DOHH2 (cell line): Measurements from ENCODE around the gene HES2.
A peak's percentile ranks its signal among the peaks of the same experiment; 100 is the strongest.

ENCODE experiments used
- H3F3A ChIP-seq: fragments of 200-600 bp; sonication (generic), shearing (Covaris generic); 2 replicates; pipeline ENCODE4 v1.6.0; 2016; ENCODE audit warnings: antibody characterized with exemption, mild to moderate bottlenecking; ENCODE audit not compliant: control insufficient read depth, insufficient read depth
- H3K27ac ChIP-seq: fragments of 200-600 bp; sonication (generic); 2 replicates; pipeline ENCODE4 v1.5.1; 2014; ENCODE audit warnings: low read depth, mild to moderate bottlenecking, low read length, moderate library complexity
- H3K27me3 ChIP-seq: fragments of 200-600 bp; sonication (generic); 2 replicates; pipeline ENCODE4 v1.6.1; 2014; ENCODE audit warnings: mild to moderate bottlenecking, low read length, mixed read lengths; ENCODE audit not compliant: control insufficient read depth
- H3K36me3 ChIP-seq: fragments of 200-600 bp; sonication (generic); 2 replicates; pipeline ENCODE4 v1.6.1; 2014; ENCODE audit warnings: mild to moderate bottlenecking, low read length, moderate library complexity, mixed read lengths; ENCODE audit not compliant: control insufficient read depth
- H3K4me1 ChIP-seq: fragments of 200-600 bp; sonication (generic); 2 replicates; pipeline ENCODE4 v1.6.1; 2014; ENCODE audit warnings: mild to moderate bottlenecking, low read length, mixed read lengths; ENCODE audit not compliant: control insufficient read depth
- H3K4me2 ChIP-seq: fragments of 200-600 bp; sonication (generic); 2 replicates; pipeline ENCODE4 v1.6.0; 2014; ENCODE audit warnings: mild to moderate bottlenecking, low read length, moderate library complexity
- H3K4me3 ChIP-seq: fragments of 200-600 bp; sonication (generic); 2 replicates; pipeline ENCODE4 v1.5.1; 2014; ENCODE audit warnings: mild to moderate bottlenecking, low read length, mixed read lengths
- H3K79me2 ChIP-seq: fragments of 200-600 bp; sonication (generic); 2 replicates; pipeline ENCODE4 v1.6.1; 2014; ENCODE audit warnings: mild to moderate bottlenecking, low read length, mixed read lengths; ENCODE audit not compliant: control insufficient read depth
- H3K9me2 ChIP-seq: fragments of 200-600 bp; sonication (generic); replicated peaks from 2 replicates; pipeline ENCODE4 v1.6.1; 2014; ENCODE audit warnings: mild to moderate bottlenecking, low read length, mixed read lengths; ENCODE audit not compliant: control insufficient read depth
- H3K9me3 ChIP-seq: fragments of 200-600 bp; sonication (generic); 2 replicates; pipeline ENCODE4 v1.6.1; 2014; ENCODE audit warnings: antibody characterized with exemption, low read length, mixed read lengths; ENCODE audit not compliant: control insufficient read depth, insufficient read depth
- H4K20me1 ChIP-seq: fragments of 200-600 bp; sonication (generic); 2 replicates; pipeline ENCODE4 v1.6.0; 2014; ENCODE audit warnings: low read depth, mild to moderate bottlenecking, antibody characterized with exemption, low read length, moderate library complexity; ENCODE audit not compliant: control insufficient read depth, insufficient read depth
- EZH2phosphoT487 ChIP-seq: fragments of 200-600 bp; sonication (generic); IDR thresholded peaks from 2 replicates; pipeline ENCODE4 v1.6.1; 2017; ENCODE audit warnings: borderline replicate concordance, mild to moderate bottlenecking, antibody characterized with exemption, low read length, moderate library complexity, mixed read lengths
- TF ChIP-seq, protein P1 (sequence below): fragments of 200-600 bp; sonication (generic); IDR thresholded peaks from one replicate; pipeline ENCODE4 v1.5.1; 2014; ENCODE audit warnings: antibody characterized with exemption, mild to moderate bottlenecking, low read depth, low read length; ENCODE audit not compliant: poor library complexity, severe bottlenecking

The HES2 gene

DNA sequence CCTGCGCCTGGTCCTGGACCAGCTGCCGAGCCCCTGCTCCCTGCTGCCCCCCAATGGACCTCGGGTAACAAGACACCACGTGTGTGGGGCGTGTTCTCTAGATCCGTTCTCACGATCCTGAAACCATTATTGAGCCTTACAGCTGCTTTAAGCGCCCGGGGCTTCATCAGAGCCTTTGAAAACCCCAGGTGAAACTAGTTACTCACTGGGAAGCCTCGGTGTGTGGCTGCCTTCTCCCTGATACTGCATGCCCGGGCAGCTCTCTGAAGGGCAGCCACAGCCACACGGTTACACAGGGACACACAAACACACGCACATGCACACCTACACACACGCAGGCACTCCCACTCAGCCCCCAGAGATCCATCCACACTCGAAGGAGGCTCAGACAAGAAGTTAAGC, 5.3 kb downstream of the HES2 start:
- Histone ChIP-seq H3K79me2 (no peaks in the 10 kb centered on the region), H4K20me1 (no peaks in the 10 kb centered on the region), H3K9me3 (no peaks in the 10 kb centered on the region), H3K27me3 (peaks cover 17% of the 10 kb centered on the region), H3K4me1 (no peaks in the 10 kb centered on the region), H3K4me2 (no peak overlapping the region), H3K27ac (no peak overlapping the region), H3K36me3 (no peaks in the 10 kb centered on the region), H3K4me3 (no peak overlapping the region), H3K9me2 (no peaks in the 10 kb centered on the region), H3F3A (no peaks in the 10 kb centered on the region)
- TF ChIP-seq, protein P1, sequence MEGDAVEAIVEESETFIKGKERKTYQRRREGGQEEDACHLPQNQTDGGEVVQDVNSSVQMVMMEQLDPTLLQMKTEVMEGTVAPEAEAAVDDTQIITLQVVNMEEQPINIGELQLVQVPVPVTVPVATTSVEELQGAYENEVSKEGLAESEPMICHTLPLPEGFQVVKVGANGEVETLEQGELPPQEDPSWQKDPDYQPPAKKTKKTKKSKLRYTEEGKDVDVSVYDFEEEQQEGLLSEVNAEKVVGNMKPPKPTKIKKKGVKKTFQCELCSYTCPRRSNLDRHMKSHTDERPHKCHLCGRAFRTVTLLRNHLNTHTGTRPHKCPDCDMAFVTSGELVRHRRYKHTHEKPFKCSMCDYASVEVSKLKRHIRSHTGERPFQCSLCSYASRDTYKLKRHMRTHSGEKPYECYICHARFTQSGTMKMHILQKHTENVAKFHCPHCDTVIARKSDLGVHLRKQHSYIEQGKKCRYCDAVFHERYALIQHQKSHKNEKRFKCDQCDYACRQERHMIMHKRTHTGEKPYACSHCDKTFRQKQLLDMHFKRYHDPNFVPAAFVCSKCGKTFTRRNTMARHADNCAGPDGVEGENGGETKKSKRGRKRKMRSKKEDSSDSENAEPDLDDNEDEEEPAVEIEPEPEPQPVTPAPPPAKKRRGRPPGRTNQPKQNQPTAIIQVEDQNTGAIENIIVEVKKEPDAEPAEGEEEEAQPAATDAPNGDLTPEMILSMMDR, result peak; percentile 76
- no peak for TF ChIP-seq EZH2phosphoT487

DNA sequence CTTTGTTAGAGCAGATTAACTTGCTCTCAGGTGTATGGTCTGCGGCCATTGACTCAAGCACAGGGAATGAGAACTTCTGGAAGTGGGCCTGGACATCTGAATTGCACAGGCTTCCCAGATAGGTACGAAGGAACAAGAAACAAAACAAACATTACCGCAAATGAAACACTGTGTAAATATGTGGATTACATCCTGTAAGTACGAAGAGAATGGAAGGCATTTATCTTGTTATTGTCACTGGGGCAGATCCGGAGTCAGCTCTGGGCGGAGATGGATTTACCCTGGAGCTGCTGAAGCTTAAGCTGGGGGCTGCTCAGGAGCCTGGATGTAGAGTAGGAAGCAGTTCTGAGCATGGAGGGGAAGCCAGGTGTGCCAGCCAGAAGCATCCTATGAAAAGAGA, 6.8 kb downstream of the HES2 start:
- H3K27me3 ChIP-seq, result peaks cover 18% of the 10 kb centered on the region
- no peaks in the 10 kb centered on the region for H3K4me1 ChIP-seq
- H3K4me2 ChIP-seq, result no peak overlapping the region
- no peaks in the 10 kb centered on the region for H3K36me3 ChIP-seq
- no peaks in the 10 kb centered on the region for H3K79me2 ChIP-seq
- H3F3A ChIP-seq, result no peaks in the 10 kb centered on the region
- no peaks in the 10 kb centered on the region for H3K9me2 ChIP-seq
- H3K4me3 ChIP-seq, result no peak overlapping the region
- no peak for TF ChIP-seq EZH2phosphoT487
- TF ChIP-seq, protein P1, result no peak
- H3K9me3 ChIP-seq, result no peaks in the 10 kb centered on the region
- no peak overlapping the region for H3K27ac ChIP-seq
- no peaks in the 10 kb centered on the region for H4K20me1 ChIP-seq

DNA sequence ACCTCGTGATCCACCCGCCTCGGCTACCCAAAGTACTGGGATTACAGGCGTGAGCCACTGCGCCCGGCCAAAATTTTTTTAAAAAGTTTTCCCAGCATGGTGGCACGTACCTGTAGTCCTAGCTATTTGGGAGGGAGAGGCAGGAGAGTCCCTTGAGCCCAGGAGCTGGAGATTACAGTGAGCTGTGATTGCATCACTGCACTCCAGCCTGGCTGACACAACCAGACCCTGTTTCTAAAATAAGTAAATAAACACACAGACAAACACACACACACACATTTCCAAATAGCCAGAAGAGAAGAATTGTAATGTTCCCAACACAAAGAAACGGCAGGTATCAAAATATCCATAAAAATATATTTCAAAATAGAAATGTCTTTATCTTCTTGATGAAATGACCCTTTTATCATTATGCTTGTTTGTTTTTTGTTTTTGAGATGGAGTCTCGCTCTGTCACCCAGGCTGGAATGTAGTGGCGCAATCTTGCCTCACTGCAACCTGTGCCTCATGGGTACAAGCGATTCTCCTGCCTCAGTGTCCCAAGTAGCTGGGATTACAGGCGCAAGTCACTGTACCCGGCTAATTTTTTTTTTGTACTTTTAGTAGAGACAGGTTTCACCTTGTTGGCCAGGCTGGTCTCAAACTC, 9.3 kb downstream of the HES2 start:
- Histone ChIP-seq H3K9me3 (no peaks in the 10 kb centered on the region), H3K36me3 (no peaks in the 10 kb centered on the region), H3F3A (no peaks in the 10 kb centered on the region), H3K4me3 (no peak overlapping the region), H3K27ac (no peak overlapping the region), H3K4me1 (no peaks in the 10 kb centered on the region), H3K27me3 (peaks cover 21% of the 10 kb centered on the region), H3K9me2 (no peaks in the 10 kb centered on the region), H3K4me2 (no peak overlapping the region), H3K79me2 (no peaks in the 10 kb centered on the region), H4K20me1 (no peaks in the 10 kb centered on the region; the same call in 1 of the 2 replicates)
- TF ChIP-seq, protein P1, result no peak
- TF ChIP-seq EZH2phosphoT487, result no peak
